ENCODE data around the gene TSPAN9.

TSPAN9 gene

DNA sequence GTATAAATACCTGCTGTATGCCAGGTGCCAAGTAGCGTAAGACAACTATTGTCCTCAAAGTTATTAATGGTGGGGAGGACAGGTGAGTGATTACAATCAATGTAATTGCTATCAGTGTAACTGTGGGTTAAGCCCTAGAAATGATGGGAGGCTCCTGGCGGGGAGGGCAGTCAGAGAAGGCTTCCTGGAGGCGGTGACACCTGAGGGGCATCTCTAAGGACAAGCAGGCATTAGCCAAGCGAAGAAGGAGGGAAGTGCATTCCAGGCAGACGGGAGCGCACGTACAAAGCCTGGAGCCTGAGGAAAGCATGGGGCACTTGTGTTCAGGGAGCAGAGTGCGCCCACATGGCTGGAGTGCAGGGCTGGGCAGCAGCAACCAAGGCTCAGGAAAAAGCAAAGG lies 230.9 kb downstream of the TSPAN9 start:
- no peak overlapping the region for H3K4me3 ChIP-seq (ENCODE audit: low read length)
- TF ChIP-seq, protein P1, sequence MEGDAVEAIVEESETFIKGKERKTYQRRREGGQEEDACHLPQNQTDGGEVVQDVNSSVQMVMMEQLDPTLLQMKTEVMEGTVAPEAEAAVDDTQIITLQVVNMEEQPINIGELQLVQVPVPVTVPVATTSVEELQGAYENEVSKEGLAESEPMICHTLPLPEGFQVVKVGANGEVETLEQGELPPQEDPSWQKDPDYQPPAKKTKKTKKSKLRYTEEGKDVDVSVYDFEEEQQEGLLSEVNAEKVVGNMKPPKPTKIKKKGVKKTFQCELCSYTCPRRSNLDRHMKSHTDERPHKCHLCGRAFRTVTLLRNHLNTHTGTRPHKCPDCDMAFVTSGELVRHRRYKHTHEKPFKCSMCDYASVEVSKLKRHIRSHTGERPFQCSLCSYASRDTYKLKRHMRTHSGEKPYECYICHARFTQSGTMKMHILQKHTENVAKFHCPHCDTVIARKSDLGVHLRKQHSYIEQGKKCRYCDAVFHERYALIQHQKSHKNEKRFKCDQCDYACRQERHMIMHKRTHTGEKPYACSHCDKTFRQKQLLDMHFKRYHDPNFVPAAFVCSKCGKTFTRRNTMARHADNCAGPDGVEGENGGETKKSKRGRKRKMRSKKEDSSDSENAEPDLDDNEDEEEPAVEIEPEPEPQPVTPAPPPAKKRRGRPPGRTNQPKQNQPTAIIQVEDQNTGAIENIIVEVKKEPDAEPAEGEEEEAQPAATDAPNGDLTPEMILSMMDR (IDR thresholded peaks at IDR 0.05; ENCODE audit: low read depth, low read length, poor library complexity, severe bottlenecking): no peak
- TF ChIP-seq EZH2phosphoT487 (IDR thresholded peaks at IDR 0.05; ENCODE audit: borderline replicate concordance, low read length): no peak
- no peaks in the 10 kb centered on the region for H3K79me2 ChIP-seq (ENCODE audit: control insufficient read depth, low read length)
- no peaks in the 10 kb centered on the region for H4K20me1 ChIP-seq (ENCODE audit: control insufficient read depth, insufficient read depth, low read depth, low read length)
- no peaks in the 10 kb centered on the region for H3F3A ChIP-seq (ENCODE audit: control insufficient read depth, insufficient read depth)
- no peak overlapping the region for H3K4me2 ChIP-seq (ENCODE audit: low read length)
- H3K36me3 ChIP-seq (ENCODE audit: control insufficient read depth, low read length): no peaks in the 10 kb centered on the region
- H3K27me3 ChIP-seq (ENCODE audit: control insufficient read depth, low read length): no peaks in the 10 kb centered on the region
- no peaks in the 10 kb centered on the region for H3K9me2 ChIP-seq (replicated peaks; ENCODE audit: control insufficient read depth, low read length)
- H3K9me3 ChIP-seq (ENCODE audit: control insufficient read depth, insufficient read depth, low read length): no peaks in the 10 kb centered on the region
- no peaks in the 10 kb centered on the region for H3K4me1 ChIP-seq (ENCODE audit: control insufficient read depth, low read length)
- H3K27ac ChIP-seq (ENCODE audit: low read depth, low read length): no peak overlapping the region

DNA sequence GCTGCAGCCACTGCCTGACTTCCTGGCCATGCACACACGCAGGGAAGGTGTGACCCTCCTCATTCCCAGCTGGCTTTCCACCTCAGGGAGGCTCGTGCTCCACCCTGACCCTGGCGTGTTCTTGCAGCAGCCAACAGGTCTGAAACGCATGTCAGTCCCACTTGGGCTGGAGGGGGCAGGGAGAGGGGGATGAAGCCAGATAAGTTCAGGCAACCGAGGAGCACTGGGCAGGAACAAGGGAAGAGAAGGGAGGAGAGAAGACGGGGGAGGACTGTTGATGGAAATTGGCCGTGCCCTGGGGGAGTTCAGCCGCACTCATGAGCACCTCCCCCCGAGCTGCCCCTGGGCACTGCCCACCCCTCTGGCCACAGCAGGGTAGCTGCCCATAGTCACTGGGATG lies 231.4 kb downstream of the TSPAN9 start:
- no peaks in the 10 kb centered on the region for H3K79me2 ChIP-seq (ENCODE audit: control insufficient read depth, low read length)
- H3K9me3 ChIP-seq (ENCODE audit: control insufficient read depth, insufficient read depth, low read length): no peaks in the 10 kb centered on the region
- H3K4me2 ChIP-seq (ENCODE audit: low read length): no peak overlapping the region
- no peaks in the 10 kb centered on the region for H3K27me3 ChIP-seq (ENCODE audit: control insufficient read depth, low read length)
- H3K27ac ChIP-seq (ENCODE audit: low read depth, low read length): no peak overlapping the region
- TF ChIP-seq, protein P1 (IDR thresholded peaks at IDR 0.05; ENCODE audit: low read depth, low read length, poor library complexity, severe bottlenecking): no peak
- TF ChIP-seq EZH2phosphoT487 (IDR thresholded peaks at IDR 0.05; ENCODE audit: borderline replicate concordance, low read length): no peak
- no peaks in the 10 kb centered on the region for H3K36me3 ChIP-seq (ENCODE audit: control insufficient read depth, low read length)
- no peaks in the 10 kb centered on the region for H4K20me1 ChIP-seq (ENCODE audit: control insufficient read depth, insufficient read depth, low read depth, low read length)
- no peaks in the 10 kb centered on the region for H3F3A ChIP-seq (ENCODE audit: control insufficient read depth, insufficient read depth)
- no peaks in the 10 kb centered on the region for H3K9me2 ChIP-seq (replicated peaks; ENCODE audit: control insufficient read depth, low read length)
- no peaks in the 10 kb centered on the region for H3K4me1 ChIP-seq (ENCODE audit: control insufficient read depth, low read length)
- H3K4me3 ChIP-seq (ENCODE audit: low read length): no peak overlapping the region

DNA sequence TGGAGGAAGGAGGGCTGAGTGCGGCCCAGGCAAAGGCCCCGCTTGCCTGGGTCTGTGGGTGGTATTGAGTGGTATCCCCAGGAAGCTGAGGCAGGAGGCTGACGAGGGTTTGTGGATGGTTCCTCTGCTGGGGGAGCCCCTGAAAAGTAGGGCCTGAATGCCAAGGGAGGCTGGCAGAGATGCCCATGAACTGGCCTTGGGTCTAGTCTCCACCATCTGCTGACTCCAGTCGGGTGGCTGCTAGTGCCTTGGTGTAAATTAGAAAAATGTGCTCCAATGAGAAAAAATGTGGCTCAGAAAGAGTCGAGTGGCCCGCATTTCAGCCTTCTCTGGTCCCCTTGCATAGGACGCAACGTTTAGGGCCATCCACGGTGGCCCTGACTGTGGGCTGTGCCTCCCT lies 232.6 kb downstream of the TSPAN9 start:
- H3K27ac ChIP-seq (ENCODE audit: low read depth, low read length): no peak overlapping the region
- no peaks in the 10 kb centered on the region for H3K36me3 ChIP-seq (ENCODE audit: control insufficient read depth, low read length)
- no peak overlapping the region for H3K4me2 ChIP-seq (ENCODE audit: low read length)
- H3K4me1 ChIP-seq (ENCODE audit: control insufficient read depth, low read length): no peaks in the 10 kb centered on the region
- H3K27me3 ChIP-seq (ENCODE audit: control insufficient read depth, low read length): no peaks in the 10 kb centered on the region; the same call in none of the 2 replicates
- H3F3A ChIP-seq (ENCODE audit: control insufficient read depth, insufficient read depth): no peaks in the 10 kb centered on the region
- no peak for TF ChIP-seq EZH2phosphoT487 (IDR thresholded peaks at IDR 0.05; ENCODE audit: borderline replicate concordance, low read length)
- TF ChIP-seq, protein P1 (IDR thresholded peaks at IDR 0.05; ENCODE audit: low read depth, low read length, poor library complexity, severe bottlenecking): no peak
- H3K79me2 ChIP-seq (ENCODE audit: control insufficient read depth, low read length): no peaks in the 10 kb centered on the region
- H3K9me3 ChIP-seq (ENCODE audit: control insufficient read depth, insufficient read depth, low read length): no peaks in the 10 kb centered on the region
- H4K20me1 ChIP-seq (ENCODE audit: control insufficient read depth, insufficient read depth, low read depth, low read length): peaks cover 4% of the 10 kb centered on the region; the same call in 1 of the 2 replicates
- H3K9me2 ChIP-seq (replicated peaks; ENCODE audit: control insufficient read depth, low read length): no peaks in the 10 kb centered on the region
- H3K4me3 ChIP-seq (ENCODE audit: low read length): no peak overlapping the region

All from DOHH2 (cell line).